GM18505 (cell line): ENCODE results near the gene CKMT1A.
"Not testable (repeated sequence)": the region's sequence is repeated elsewhere in the genome, so short reads cannot be mapped to it uniquely, and the experiment has no call there.

ENCODE experiments used
- ATAC-seq: cut with Tn5 transposase; IDR thresholded peaks from one replicate; pipeline ENCODE4 v1.9.1; 2021; ENCODE audit not compliant: unreplicated experiment
- POLR2A ChIP-seq: IDR thresholded peaks from 4 replicates; pipeline ENCODE4 v1.6.1; 2011; ENCODE audit warnings: borderline replicate concordance; ENCODE audit not compliant: insufficient read depth, insufficient read length; ENCODE audit errors: extremely low read depth

The CKMT1A gene

GRCh38 chr15:43735416-43735815 lies 41.8 kb downstream of the CKMT1A start:
- no peak for ATAC-seq

GRCh38 chr15:43746245-43746902 lies 52.7 kb downstream of the CKMT1A start, which contains the start of gene PDIA3:
PDIA3 (plus strand) TSS chr15:43746438; CDS start chr15:43746540, 102 bp downstream.
- peak; percentile 69 for ATAC-seq
- TF ChIP-seq POLR2A: peak; percentile 86

More at GRCh38 chr15:43735416-43735815, 41.8 kb downstream of the CKMT1A start:
- no peak for TF ChIP-seq POLR2A

GRCh38 chr15:43746903-43747309 lies 53.2 kb downstream of the CKMT1A start:
- ATAC-seq: not testable (repeated sequence)

DNA sequence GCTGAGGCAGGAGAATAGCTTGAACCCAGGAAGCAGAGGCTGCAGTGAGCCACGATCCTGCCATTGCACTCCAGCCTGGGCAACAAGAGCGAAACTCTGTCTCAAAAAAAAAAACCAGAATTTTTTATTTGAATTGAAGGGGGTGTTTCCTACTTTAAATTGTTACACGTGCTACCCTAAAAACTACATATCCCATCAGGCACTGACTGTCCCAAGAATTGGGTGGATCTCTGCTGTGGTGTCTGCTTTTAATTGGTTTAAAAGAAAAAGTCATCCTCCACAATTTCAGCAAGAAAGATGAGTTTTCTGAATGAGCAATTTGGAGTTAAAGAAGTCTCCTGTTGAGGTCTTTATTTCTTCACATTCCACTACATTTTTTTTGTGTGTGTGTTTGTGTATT lies 54.7 kb downstream of the CKMT1A start:
- no peak for TF ChIP-seq POLR2A
- no peak for ATAC-seq
